Liver (tissue), 9 donors: Measurements from ENCODE around the gene LETMD1. TPM values are rescaled to one million over a fixed set of nuclear protein-coding genes. Genes with fewer than 3 reads are reported as not detected.
"Not testable (repeated sequence)": the region's sequence is repeated elsewhere in the genome, so short reads cannot be mapped to it uniquely, and the experiment has no call there.

ENCODE experiments used
- DNase-seq: peaks from one replicate; pipeline ENCODE4 v3.0.0-alpha.2; 2017; ENCODE audit warnings: low spot score
- H3K27ac ChIP-seq, 2 donors: one replicate each; pipeline ENCODE4 v1.7.0; 2013; ENCODE audit warnings: inconsistent platforms in 2 of 2, low read length in 2 of 2, control low read depth in 1 of 2, low read depth in 1 of 2, mild to moderate bottlenecking in 1 of 2
- H3K27me3 ChIP-seq, 4 donors: one replicate each; pipeline versions ENCODE4 v1.6.1 to v1.7.0; 2013; ENCODE audit warnings: low read length in 3 of 4, inconsistent platforms in 1 of 4, mild to moderate bottlenecking in 1 of 4, moderate library complexity in 1 of 4; ENCODE audit not compliant: control insufficient read depth in 4 of 4, insufficient read depth in 4 of 4
- H3K36me3 ChIP-seq, 4 donors: one replicate each; pipeline versions ENCODE4 v1.6.1 to v1.7.0; 2013; ENCODE audit warnings: low read length in 3 of 4, mild to moderate bottlenecking in 3 of 4, low read depth in 1 of 4, moderate library complexity in 1 of 4; ENCODE audit not compliant: control insufficient read depth in 4 of 4, insufficient read depth in 3 of 4
- H3K4me1 ChIP-seq, 4 donors: one replicate each; pipeline versions ENCODE4 v1.6.1 to v1.7.0; 2013; ENCODE audit warnings: low read length in 3 of 4, mild to moderate bottlenecking in 3 of 4, moderate library complexity in 1 of 4; ENCODE audit not compliant: control insufficient read depth in 4 of 4, insufficient read depth in 4 of 4
- H3K4me3 ChIP-seq, 3 donors: one replicate each; pipeline versions ENCODE4 v1.6.1 to v1.7.0; 2013; ENCODE audit warnings: low read length in 3 of 3, control low read depth in 1 of 3, low read depth in 1 of 3, mild to moderate bottlenecking in 1 of 3
- H3K9ac ChIP-seq, 2 donors: one replicate each; pipeline ENCODE4 v1.7.0; 2013; ENCODE audit warnings: low read length in 2 of 2, mild to moderate bottlenecking in 2 of 2, moderate library complexity in 2 of 2, control low read depth in 1 of 2, low read depth in 1 of 2
- H3K9me3 ChIP-seq, 4 donors: one replicate each; pipeline versions ENCODE4 v1.6.1 to v1.7.0; 2013; ENCODE audit warnings: low read length in 3 of 4; ENCODE audit not compliant: control insufficient read depth in 4 of 4
- ATF3 ChIP-seq: IDR thresholded peaks from 2 replicates; pipeline ENCODE4 v1.6.1; 2016; ENCODE audit warnings: antibody characterized with exemption
- CTCF ChIP-seq: fragments of 150-350 bp; IDR thresholded peaks from 2 replicates; pipeline ENCODE4 v1.5.1; 2017; ENCODE audit warnings: improper control_type of control experiment, low read depth, low read length; ENCODE audit not compliant: missing input control
- FOXA1 ChIP-seq: IDR thresholded peaks from 2 replicates; pipeline ENCODE4 v1.6.1; 2016; ENCODE audit warnings: antibody characterized with exemption
- FOXA2 ChIP-seq: IDR thresholded peaks from 2 replicates; pipeline ENCODE4 v1.6.1; 2016; ENCODE audit warnings: antibody characterized with exemption
- RAD21 ChIP-seq, 2 donors: IDR thresholded peaks; 2 replicates each; pipeline ENCODE4 v1.6.1; 2016; ENCODE audit warnings: antibody characterized with exemption in 2 of 2, mild to moderate bottlenecking in 2 of 2
- RXRA ChIP-seq, 2 donors: IDR thresholded peaks; 2 replicates each; pipeline ENCODE4 v1.6.1; 2017 to 2018; ENCODE audit warnings: antibody characterized with exemption in 2 of 2, mild to moderate bottlenecking in 1 of 2
- SP1 ChIP-seq: IDR thresholded peaks from 2 replicates; pipeline ENCODE4 v1.6.1; 2018; ENCODE audit warnings: antibody characterized with exemption, mild to moderate bottlenecking
- TAF1 ChIP-seq: conservative IDR thresholded peaks from 2 replicates; pipeline ENCODE4 v1.6.1; 2016; ENCODE audit warnings: antibody characterized with exemption, mild to moderate bottlenecking
- YY1 ChIP-seq: IDR thresholded peaks from 2 replicates; pipeline ENCODE4 v1.6.1; 2016; ENCODE audit warnings: antibody characterized with exemption, mild to moderate bottlenecking
- ZBTB33 ChIP-seq: IDR thresholded peaks from 2 replicates; pipeline ENCODE4 v1.6.1; 2016; ENCODE audit warnings: antibody characterized with exemption
- WGBS: extraction: QIAGEN DNeasy Blood & Tissue Kit; methylation state at CpG from one replicate; pipeline ENCODE4 v1.1.7; 2013; 5-methylcytosine and 5-hydroxymethylcytosine counted together
- polyA plus RNA-seq, 2 donors: library from polyadenylated mRNA; stranded (reverse) in 1 of 2; unstranded in 1 of 2; fragments of 200-250 nt in 1 of 2; fragments of >200 nt in 1 of 2; fragmentation: Nextera tagmentation in 1 of 2; extraction: Ambion mirVana in 1 of 2; gene quantifications; one replicate each; pipeline versions ENCODE4 v1.2.1 to v1.2.3, GENCODE V29; 2013 to 2015
- total RNA-seq, 2 donors: library from RNA; depleted of rRNA; stranded (reverse); fragments of >200 nt; gene quantifications; one replicate each; pipeline ENCODE4 v1.2.3, GENCODE V29; 2014
- TF ChIP-seq, protein P1 (sequence below): IDR thresholded peaks from 2 replicates; pipeline ENCODE4 v1.6.1; 2016; ENCODE audit warnings: antibody characterized with exemption
- donor health status: healthy.
- donor health status: healthy.
- donor health status: healthy.
- donor health status: healthy.
- donor health status: healthy.

The LETMD1 gene
- total and polyA plus RNA-seq, 4 donors: 17.6 to 41.0 (median 22.5) TPM

DNA sequence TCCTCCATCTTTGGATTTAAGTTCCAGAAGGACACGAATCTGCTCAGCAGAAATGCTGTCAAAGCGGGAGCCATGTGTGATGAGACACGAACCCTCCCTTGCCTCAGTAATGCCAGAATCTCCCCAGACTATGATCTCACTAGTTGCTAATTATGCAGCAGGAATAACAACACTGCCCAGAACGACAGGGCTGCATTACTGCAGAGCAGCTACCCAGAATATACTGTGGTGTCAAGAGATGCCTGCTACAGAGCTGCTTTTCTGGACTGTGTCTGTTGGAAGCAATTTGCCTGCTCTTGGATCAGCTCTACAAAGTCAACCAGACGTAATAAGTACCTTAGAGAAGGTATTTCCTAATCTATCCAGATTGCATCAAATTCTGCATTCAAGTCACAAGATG is 29.8 kb downstream of the LETMD1 start:
- no peak for TF ChIP-seq RXRA (IDR thresholded peaks at IDR 0.05)
- TF ChIP-seq RAD21 (IDR thresholded peaks at IDR 0.05): no peak
- TF ChIP-seq ATF3: no peak
- no peak for TF ChIP-seq ZBTB33
- TF ChIP-seq CTCF: no peak
- no peak for TF ChIP-seq SP1
- TF ChIP-seq TAF1: no peak
- TF ChIP-seq YY1: no peak
- TF ChIP-seq, protein P1, sequence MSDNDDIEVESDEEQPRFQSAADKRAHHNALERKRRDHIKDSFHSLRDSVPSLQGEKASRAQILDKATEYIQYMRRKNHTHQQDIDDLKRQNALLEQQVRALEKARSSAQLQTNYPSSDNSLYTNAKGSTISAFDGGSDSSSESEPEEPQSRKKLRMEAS: no peak
- TF ChIP-seq FOXA2: no peak
- H3K4me1 ChIP-seq: peaks cover 3 to 10% (median 7%) of the 10 kb centered on the region in 4 donors
- H3K9ac ChIP-seq: no peak overlapping the region
- no peaks in the 10 kb centered on the region for H3K27me3 ChIP-seq
- H3K27ac ChIP-seq: no peak overlapping the region
- 77% methylated on average over 5 of the region's 5 CpGs for WGBS
- peaks cover 0 to 4% (median under 1%) of the 10 kb centered on the region in 4 donors for H3K36me3 ChIP-seq
- H3K9me3 ChIP-seq: no peaks in the 10 kb centered on the region
- H3K4me3 ChIP-seq: no peak overlapping the region
- DNase-seq: no peak

- H3K4me3 ChIP-seq, H3K36me3 ChIP-seq, DNase-seq, H3K27me3 ChIP-seq, H3K4me1 ChIP-seq, H3K9me3 ChIP-seq, H3K27ac ChIP-seq, H3K9ac ChIP-seq: not testable (repeated sequence)
- WGBS: 83% methylated on average over 5 of the region's 5 CpGs
Observed at GRCh38 chr12:51078346-51078745, 30.2 kb downstream of the LETMD1 start.

DNA sequence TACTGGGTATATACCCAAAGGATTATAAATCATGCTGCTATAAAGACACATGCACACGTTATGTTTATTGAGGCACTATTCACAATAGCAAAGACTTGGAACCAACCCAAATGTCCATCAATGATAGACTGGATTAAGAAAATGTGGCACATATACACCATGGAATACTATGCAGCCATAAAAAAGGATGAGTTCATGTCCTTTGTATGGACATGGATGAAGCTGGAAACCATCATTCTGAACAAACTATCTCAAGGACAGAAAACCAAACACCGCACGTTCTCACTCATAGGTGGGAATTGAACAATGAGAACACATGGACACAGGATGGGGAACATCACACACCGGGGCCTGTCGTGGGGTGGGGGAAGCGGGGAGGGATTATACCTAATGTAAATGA is 30.7 kb downstream of the LETMD1 start:
- not testable (repeated sequence) for H3K4me3 ChIP-seq, H3K27me3 ChIP-seq, DNase-seq, H3K36me3 ChIP-seq, H3K9ac ChIP-seq, H3K27ac ChIP-seq, H3K9me3 ChIP-seq
- H3K4me1 ChIP-seq: peaks cover 3 to 13% (median 11%) of the 10 kb centered on the region in 4 donors
- WGBS: 97% methylated on average over 6 of the region's 6 CpGs

GRCh38 chr12:51080136-51080535 is 32.0 kb downstream of the LETMD1 start:
- Histone ChIP-seq H3K9ac (no peak overlapping the region), H3K27ac (no peak overlapping the region), H3K27me3 (no peaks in the 10 kb centered on the region), H3K4me3 (no peak overlapping the region), H3K36me3 (no peaks in the 10 kb centered on the region), H3K4me1 (peaks cover 3 to 13% (median 11%) of the 10 kb centered on the region in 4 donors), H3K9me3 (no peaks in the 10 kb centered on the region)
- 84% methylated on average over 4 of the region's 4 CpGs for WGBS
- DNase-seq: no peak
- TF ChIP-seq CTCF (no peak), FOXA1 (no peak), SP1 (no peak)
